BE2C (cell line): ENCODE results near the gene NUCB1.
"Not testable (repeated sequence)": the region's sequence is repeated elsewhere in the genome, so short reads cannot be mapped to it uniquely, and the experiment has no call there.

Experiments used
- DNase-seq: peaks from one replicate; pipeline ENCODE4 v3.0.0-alpha.2; 2020
- H3K27me3 ChIP-seq: fragments of 250-450 bp; sonication (Bioruptor Pico); 2 replicates; pipeline ENCODE4 v1.5.1; 2020; ENCODE audit warnings: mild to moderate bottlenecking
- H3K36me3 ChIP-seq: fragments of 250-450 bp; sonication (Bioruptor Pico); 2 replicates; pipeline ENCODE4 v1.5.1; 2020; ENCODE audit warnings: mild to moderate bottlenecking
- H3K4me1 ChIP-seq: fragments of 250-450 bp; sonication (Bioruptor Pico); 2 replicates; pipeline ENCODE4 v1.5.1; 2020
- H3K4me3 ChIP-seq: 2 replicates; pipeline ENCODE4 v1.5.1; 2011; ENCODE audit warnings: low read depth, low read length
- H3K9me3 ChIP-seq: fragments of 250-450 bp; sonication (Bioruptor Pico); 2 replicates; pipeline ENCODE4 v1.5.1; 2020
- CTCF ChIP-seq: IDR thresholded peaks from 2 replicates; pipeline ENCODE4 v1.5.1; 2012; ENCODE audit warnings: mild to moderate bottlenecking, low read depth, low read length

The NUCB1 gene

GRCh38 chr19:48905664-48906063 is 5.6 kb downstream of the NUCB1 start:
- H3K9me3 ChIP-seq, result no peaks in the 10 kb centered on the region
- H3K27me3 ChIP-seq, result no peaks in the 10 kb centered on the region
- H3K4me1 ChIP-seq, result no peaks in the 10 kb centered on the region
- H3K4me3 ChIP-seq, result no peak overlapping the region
- no peak for TF ChIP-seq CTCF
- peaks cover 10% of the 10 kb centered on the region for H3K36me3 ChIP-seq
- DNase-seq, result no peak

- Histone ChIP-seq H3K4me3 (no peak overlapping the region), H3K4me1 (no peaks in the 10 kb centered on the region), H3K27me3 (no peaks in the 10 kb centered on the region), H3K9me3 (no peaks in the 10 kb centered on the region), H3K36me3 (peaks cover 15% of the 10 kb centered on the region)
- no peak for DNase-seq
- TF ChIP-seq CTCF, result no peak
Observed at GRCh38 chr19:48906324-48906723, 6.2 kb downstream of the NUCB1 start.

GRCh38 chr19:48907671-48908070 is 7.6 kb downstream of the NUCB1 start:
- DNase-seq, result no peak
- H3K4me3 ChIP-seq, result no peak overlapping the region
- no peaks in the 10 kb centered on the region for H3K27me3 ChIP-seq
- H3K36me3 ChIP-seq, result peaks cover 24% of the 10 kb centered on the region
- no peaks in the 10 kb centered on the region for H3K4me1 ChIP-seq
- no peak for TF ChIP-seq CTCF
- H3K9me3 ChIP-seq, result no peaks in the 10 kb centered on the region

- not testable (repeated sequence) for H3K27me3 ChIP-seq, H3K4me1 ChIP-seq, H3K4me3 ChIP-seq, DNase-seq, H3K9me3 ChIP-seq
- peaks cover 36% of the 10 kb centered on the region for H3K36me3 ChIP-seq
Observed at GRCh38 chr19:48909424-48910077, 9.4 kb downstream of the NUCB1 start.

- TF ChIP-seq CTCF, result no peak
- Histone ChIP-seq H3K4me3 (no peak overlapping the region), H3K9me3 (no peaks in the 10 kb centered on the region), H3K27me3 (no peaks in the 10 kb centered on the region), H3K4me1 (no peaks in the 10 kb centered on the region), H3K36me3 (peaks cover 32% of the 10 kb centered on the region)
- DNase-seq, result no peak
Observed at GRCh38 chr19:48910803-48911202, 10.7 kb downstream of the NUCB1 start.

- H3K27me3 ChIP-seq, result no peaks in the 10 kb centered on the region
- no peak for DNase-seq
- H3K9me3 ChIP-seq, result no peaks in the 10 kb centered on the region
- TF ChIP-seq CTCF, result no peak
- H3K4me3 ChIP-seq, result no peak overlapping the region
- H3K4me1 ChIP-seq, result no peaks in the 10 kb centered on the region
- peaks cover 32% of the 10 kb centered on the region for H3K36me3 ChIP-seq
Observed at GRCh38 chr19:48913114-48913889, 13.2 kb downstream of the NUCB1 start.
